Measurements from ENCODE around the gene ERRFI1.

DNA sequence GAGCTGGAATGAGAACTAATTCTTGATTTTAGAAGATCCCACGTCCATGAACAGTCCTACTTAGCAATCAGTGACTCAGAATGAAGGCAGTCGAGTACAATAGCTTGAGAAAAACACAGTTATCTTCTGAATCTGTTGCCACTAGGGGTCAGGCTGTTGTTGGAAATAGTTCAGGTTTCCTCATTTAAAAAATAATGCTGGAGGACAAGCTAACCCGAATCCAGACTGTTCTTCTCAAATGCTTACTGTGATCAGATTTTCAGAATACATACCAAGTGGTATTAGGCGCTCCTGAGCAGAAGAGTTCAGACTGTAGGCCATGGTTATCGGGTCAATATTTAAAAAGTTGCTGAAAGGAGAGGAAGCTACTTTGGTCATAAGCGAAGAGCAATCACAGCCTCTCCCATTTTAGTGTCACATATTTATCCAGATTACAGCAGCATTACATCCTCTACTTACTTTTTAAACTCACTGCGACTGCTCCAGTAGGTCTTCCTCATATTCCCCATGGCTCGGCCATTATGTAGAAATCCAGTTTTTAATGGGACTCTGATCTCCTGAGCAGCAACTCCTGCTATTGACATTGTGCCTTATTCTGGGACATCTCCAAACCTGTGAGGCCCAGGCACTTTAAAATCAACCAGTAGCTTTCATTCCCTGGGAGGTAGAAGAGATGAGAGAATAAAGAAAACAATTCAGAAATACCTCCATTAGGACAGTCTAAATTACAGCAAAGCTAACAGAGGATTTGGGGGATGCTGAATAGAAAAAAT, 10.9 kb downstream of the ERRFI1 start:
- TF ChIP-seq SIN3A (IDR thresholded peaks at IDR 0.05; ENCODE audit: low read depth, low read length) (no peak), TAF1 (IDR thresholded peaks at IDR 0.05; ENCODE audit: borderline replicate concordance, low read depth, low read length) (no peak), CREB1 (IDR thresholded peaks at IDR 0.05; ENCODE audit: low read depth) (0 out of 2 replicates have a peak, but pooled peaks have one; percentile 13), USF2 (IDR thresholded peaks at IDR 0.05; ENCODE audit: borderline replicate concordance, low read depth, low read length) (no peak), GABPA (IDR thresholded peaks at IDR 0.05; ENCODE audit: low read depth) (no peak), POLR2A (IDR thresholded peaks at IDR 0.05; ENCODE audit: low read depth, low read length) (no peak), POLR2AphosphoS5 (IDR thresholded peaks at IDR 0.05; ENCODE audit: low read length) (no peak)
- TF ChIP-seq, protein P1, sequence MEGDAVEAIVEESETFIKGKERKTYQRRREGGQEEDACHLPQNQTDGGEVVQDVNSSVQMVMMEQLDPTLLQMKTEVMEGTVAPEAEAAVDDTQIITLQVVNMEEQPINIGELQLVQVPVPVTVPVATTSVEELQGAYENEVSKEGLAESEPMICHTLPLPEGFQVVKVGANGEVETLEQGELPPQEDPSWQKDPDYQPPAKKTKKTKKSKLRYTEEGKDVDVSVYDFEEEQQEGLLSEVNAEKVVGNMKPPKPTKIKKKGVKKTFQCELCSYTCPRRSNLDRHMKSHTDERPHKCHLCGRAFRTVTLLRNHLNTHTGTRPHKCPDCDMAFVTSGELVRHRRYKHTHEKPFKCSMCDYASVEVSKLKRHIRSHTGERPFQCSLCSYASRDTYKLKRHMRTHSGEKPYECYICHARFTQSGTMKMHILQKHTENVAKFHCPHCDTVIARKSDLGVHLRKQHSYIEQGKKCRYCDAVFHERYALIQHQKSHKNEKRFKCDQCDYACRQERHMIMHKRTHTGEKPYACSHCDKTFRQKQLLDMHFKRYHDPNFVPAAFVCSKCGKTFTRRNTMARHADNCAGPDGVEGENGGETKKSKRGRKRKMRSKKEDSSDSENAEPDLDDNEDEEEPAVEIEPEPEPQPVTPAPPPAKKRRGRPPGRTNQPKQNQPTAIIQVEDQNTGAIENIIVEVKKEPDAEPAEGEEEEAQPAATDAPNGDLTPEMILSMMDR (IDR thresholded peaks at IDR 0.05 in 2 of 3, conservative IDR thresholded peaks at IDR 0.05 in 1 of 3; ENCODE audit: control insufficient read depth in 2 of 3, extremely low read depth in 1 of 3, insufficient read depth in 1 of 3, low read depth in 3 of 3, low read length in 3 of 3) = peak; percentile 58 to 78 (median 64)
- TF ChIP-seq, protein P2, sequence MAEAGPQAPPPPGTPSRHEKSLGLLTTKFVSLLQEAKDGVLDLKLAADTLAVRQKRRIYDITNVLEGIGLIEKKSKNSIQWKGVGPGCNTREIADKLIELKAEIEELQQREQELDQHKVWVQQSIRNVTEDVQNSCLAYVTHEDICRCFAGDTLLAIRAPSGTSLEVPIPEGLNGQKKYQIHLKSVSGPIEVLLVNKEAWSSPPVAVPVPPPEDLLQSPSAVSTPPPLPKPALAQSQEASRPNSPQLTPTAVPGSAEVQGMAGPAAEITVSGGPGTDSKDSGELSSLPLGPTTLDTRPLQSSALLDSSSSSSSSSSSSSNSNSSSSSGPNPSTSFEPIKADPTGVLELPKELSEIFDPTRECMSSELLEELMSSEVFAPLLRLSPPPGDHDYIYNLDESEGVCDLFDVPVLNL (IDR thresholded peaks at IDR 0.05; ENCODE audit: low read depth, low read length) = no peak
- TF ChIP-seq, protein P3, sequence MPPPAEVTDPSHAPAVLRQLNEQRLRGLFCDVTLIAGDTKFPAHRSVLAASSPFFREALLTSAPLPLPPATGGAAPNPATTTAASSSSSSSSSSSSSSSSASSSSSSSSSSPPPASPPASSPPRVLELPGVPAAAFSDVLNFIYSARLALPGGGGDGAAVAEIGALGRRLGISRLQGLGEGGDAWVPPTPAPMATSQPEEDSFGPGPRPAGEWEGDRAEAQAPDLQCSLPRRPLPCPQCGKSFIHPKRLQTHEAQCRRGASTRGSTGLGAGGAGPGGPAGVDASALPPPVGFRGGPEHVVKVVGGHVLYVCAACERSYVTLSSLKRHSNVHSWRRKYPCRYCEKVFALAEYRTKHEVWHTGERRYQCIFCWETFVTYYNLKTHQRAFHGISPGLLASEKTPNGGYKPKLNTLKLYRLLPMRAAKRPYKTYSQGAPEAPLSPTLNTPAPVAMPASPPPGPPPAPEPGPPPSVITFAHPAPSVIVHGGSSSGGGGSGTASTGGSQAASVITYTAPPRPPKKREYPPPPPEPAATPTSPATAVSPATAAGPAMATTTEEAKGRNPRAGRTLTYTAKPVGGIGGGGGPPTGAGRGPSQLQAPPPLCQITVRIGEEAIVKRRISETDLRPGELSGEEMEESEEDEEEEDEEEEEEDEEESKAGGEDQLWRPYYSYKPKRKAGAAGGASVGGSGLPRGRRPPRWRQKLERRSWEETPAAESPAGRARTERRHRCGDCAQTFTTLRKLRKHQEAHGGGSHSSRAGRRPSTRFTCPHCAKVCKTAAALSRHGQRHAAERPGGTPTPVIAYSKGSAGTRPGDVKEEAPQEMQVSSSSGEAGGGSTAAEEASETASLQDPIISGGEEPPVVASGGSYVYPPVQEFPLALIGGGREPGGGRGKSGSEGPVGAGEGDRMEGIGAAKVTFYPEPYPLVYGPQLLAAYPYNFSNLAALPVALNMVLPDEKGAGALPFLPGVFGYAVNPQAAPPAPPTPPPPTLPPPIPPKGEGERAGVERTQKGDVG (CRISPR knock-in tag; IDR thresholded peaks at IDR 0.05) = no peak

All from GM12878 (cell line).